SK-N-SH (cell line): ENCODE data around the gene ARMC3. TPM values are rescaled to one million over a fixed set of nuclear protein-coding genes. Genes with fewer than 3 reads are reported as not detected.

ENCODE experiments used
- CTCF ChIA-PET: fragments of 300-600, 350-600 bp; formaldehyde crosslinking; extraction: SDS; loops from one replicate; lab custom pipeline; 2021; lab: Yijun Ruan, JAX
- POLR2A ChIA-PET: fragments of 350-600 bp; sonication (Branson Sonifier 250); formaldehyde crosslinking; extraction: SDS; loops from one replicate; lab custom pipeline; 2020; ENCODE audit warnings: antibody characterized with exemption, inconsistent platforms; lab: Yijun Ruan, JAX
- DNase-seq: peaks from one replicate; pipeline ENCODE4 v3.0.0; 2012
- H2AFZ ChIP-seq: fragments of 200-600 bp; sonication (generic); 2 replicates; pipeline ENCODE4 v1.8.1; 2016; ENCODE audit warnings: antibody characterized with exemption, mild to moderate bottlenecking, low read depth
- H3F3A ChIP-seq: fragments of 200-600 bp; sonication (generic); replicated peaks from 2 replicates; pipeline ENCODE3; 2016; ENCODE audit warnings: antibody characterized with exemption, mild to moderate bottlenecking; ENCODE audit not compliant: insufficient read depth
- H3K27ac ChIP-seq, 2 experiments: fragments of 200-500 bp in 1 of 2; fragments of 200-600 bp in 1 of 2; sonication (Bioruptor generic) in 1 of 2; sonication (generic), shearing (Covaris generic) in 1 of 2; 2 replicates each; pipeline versions ENCODE4 v1.5.1 to v1.6.1; 2014 to 2016; ENCODE audit warnings: low read depth in 2 of 2, inconsistent platforms in 1 of 2, low read length in 1 of 2, mild to moderate bottlenecking in 1 of 2, mixed read lengths in 1 of 2
- H3K27me3 ChIP-seq: fragments of 200-600 bp; sonication (generic), shearing (Covaris generic); 2 replicates; pipeline ENCODE4 v1.6.1; 2016; ENCODE audit warnings: mixed run types; ENCODE audit not compliant: insufficient read depth
- H3K36me3 ChIP-seq, 2 experiments: fragments of 200-500 bp in 1 of 2; fragments of 200-600 bp in 1 of 2; sonication (Bioruptor generic) in 1 of 2; sonication (generic) in 1 of 2; replicated peaks in 1 of 2; 2 replicates each; pipeline versions ENCODE3 to v1.5.1; 2014 to 2016; ENCODE audit warnings: low read length in 1 of 2, mild to moderate bottlenecking in 1 of 2; ENCODE audit not compliant: insufficient read depth in 2 of 2, control insufficient read depth in 1 of 2
- H3K4me1 ChIP-seq, 2 experiments: fragments of 200-500 bp in 1 of 2; fragments of 200-600 bp in 1 of 2; sonication (Bioruptor generic) in 1 of 2; sonication (generic), shearing (Covaris generic) in 1 of 2; 2 replicates each; pipeline versions ENCODE4 v1.5.1 to v1.6.1; 2014 to 2016; ENCODE audit warnings: low read depth in 1 of 2, low read length in 1 of 2, mixed run types in 1 of 2; ENCODE audit not compliant: insufficient read depth in 2 of 2, control insufficient read depth in 1 of 2
- H3K4me2 ChIP-seq: fragments of 200-600 bp; sonication (generic), shearing (Covaris generic); 2 replicates; pipeline ENCODE4 v1.6.1; 2017; ENCODE audit warnings: mixed run types
- H3K4me3 ChIP-seq, 2 experiments: fragments of 200-500 bp in 1 of 2; fragments of 200-600 bp in 1 of 2; sonication (Bioruptor generic) in 1 of 2; sonication (generic), shearing (Covaris generic) in 1 of 2; 2 replicates each; pipeline versions ENCODE4 v1.5.1 to v1.8.1; 2014 to 2016; ENCODE audit warnings: low read depth in 2 of 2, inconsistent platforms in 1 of 2, low read length in 1 of 2, mild to moderate bottlenecking in 1 of 2, mixed read lengths in 1 of 2, moderate library complexity in 1 of 2
- H3K79me2 ChIP-seq: fragments of 200-600 bp; sonication (generic); 2 replicates; pipeline ENCODE4 v1.8.1; 2017; ENCODE audit warnings: mild to moderate bottlenecking; ENCODE audit not compliant: insufficient read depth
- H3K9ac ChIP-seq: fragments of 200-600 bp; sonication (generic); 2 replicates; pipeline ENCODE4 v1.6.1; 2017; ENCODE audit warnings: mixed run types
- H3K9me2 ChIP-seq: fragments of 200-600 bp; sonication (generic); 2 replicates; pipeline ENCODE4 v1.6.1; 2017; ENCODE audit warnings: mixed run types
- H3K9me3 ChIP-seq: fragments of 200-600 bp; sonication (generic); 2 replicates; pipeline ENCODE4 v1.6.1; 2017; ENCODE audit warnings: mixed run types, mild to moderate bottlenecking, moderate library complexity
- H4K20me1 ChIP-seq: fragments of 200-600 bp; sonication (generic); 2 replicates; pipeline ENCODE4 v1.6.1; 2017; ENCODE audit warnings: mild to moderate bottlenecking, mixed run types; ENCODE audit not compliant: insufficient read depth
- EZH2phosphoT487 ChIP-seq: fragments of 200-600 bp; sonication (generic); IDR thresholded peaks from 2 replicates; pipeline ENCODE4 v1.6.1; 2017; ENCODE audit warnings: low read depth, mixed run types, mild to moderate bottlenecking, antibody characterized with exemption, moderate library complexity, borderline replicate concordance
- GATA2 ChIP-seq: sonication (generic); formaldehyde crosslinking; IDR thresholded peaks from 2 replicates; pipeline ENCODE4 v1.5.0; 2020; ENCODE audit warnings: mild to moderate bottlenecking, missing genetic modification reagents
- IRF3 ChIP-seq: fragments of 150-350 bp; IDR thresholded peaks from 2 replicates; pipeline ENCODE4 v1.6.1; 2016; ENCODE audit warnings: mild to moderate bottlenecking, low read depth, low read length
- MEF2A ChIP-seq: IDR thresholded peaks from 2 replicates; pipeline ENCODE4 v1.4.0; 2012; ENCODE audit warnings: low read depth, borderline replicate concordance
- MXI1 ChIP-seq: IDR thresholded peaks from 2 replicates; pipeline ENCODE4 v1.6.1; 2012; ENCODE audit warnings: mild to moderate bottlenecking, low read depth, low read length, improper control_type of control experiment
- NRF1 ChIP-seq: IDR thresholded peaks from 2 replicates; pipeline ENCODE4 v1.6.1; 2012; ENCODE audit warnings: low read depth, mild to moderate bottlenecking, low read length
- POLR2AphosphoS5 ChIP-seq: IDR thresholded peaks from 2 replicates; pipeline ENCODE4 v1.6.1; 2012; ENCODE audit warnings: low read depth, low read length
- RXRA ChIP-seq: IDR thresholded peaks from 2 replicates; pipeline ENCODE4 v1.4.0; 2012; ENCODE audit warnings: low read depth, mild to moderate bottlenecking, borderline replicate concordance
- SMC3 ChIP-seq: IDR thresholded peaks from 2 replicates; pipeline ENCODE4 v1.6.1; 2012; ENCODE audit warnings: low read depth, low read length, improper control_type of control experiment
- TAF1 ChIP-seq: IDR thresholded peaks from 2 replicates; pipeline ENCODE4 v1.6.1; 2012; ENCODE audit warnings: low read depth, mild to moderate bottlenecking, low read length, moderate library complexity, borderline replicate concordance
- USF2 ChIP-seq: fragments of 150-350 bp; IDR thresholded peaks from 2 replicates; pipeline ENCODE4 v1.6.1; 2017; ENCODE audit warnings: antibody characterized with exemption, low read length, low read depth, borderline replicate concordance
- ZBTB33 ChIP-seq: IDR thresholded peaks from 2 replicates; pipeline ENCODE4 v1.4.0; 2012; ENCODE audit warnings: low read depth, borderline replicate concordance
- WGBS: methylation state at CpG from one replicate; pipeline ENCODE4 v1.1.6; 2017; ENCODE audit warnings: low lambda C conversion rate; 5-methylcytosine and 5-hydroxymethylcytosine counted together
- polyA plus RNA-seq, 3 experiments: library from polyadenylated mRNA; depleted of rRNA; stranded (reverse); fragments of >200 nt; gene quantifications; 2 replicates each; pipeline ENCODE4 v1.2.3, GENCODE V29; 2012

ARMC3 gene
- polyA plus RNA-seq, 1 of the 3 experiments (the other 2 are of a cell fraction) = not detected

- ChIA-PET POLR2A (no interaction called here), CTCF (interaction anchor here (1.2 to 5.5 kb wide), 12 partner anchors 12 to 998 kb away, joined by 3 to 43 read pairs (median 6); no protein-coding TSS in a partner anchor)
- Histone ChIP-seq H3K9me2 (no peaks in the 10 kb centered on the region), H3K36me3 (no peaks in the 10 kb centered on the region), H3F3A (no peaks in the 10 kb centered on the region), H4K20me1 (no peaks in the 10 kb centered on the region), H3K4me2 (no peak overlapping the region), H3K9me3 (no peaks in the 10 kb centered on the region), H3K4me1 (no peaks in the 10 kb centered on the region; a peak in 1 of 4 replicates), H3K79me2 (no peaks in the 10 kb centered on the region), H3K9ac (no peak overlapping the region), H3K27me3 (no peaks in the 10 kb centered on the region; the same call in 1 of the 2 replicates), H2AFZ (no peak overlapping the region), H3K4me3 (no peak overlapping the region), H3K27ac (no peak overlapping the region)
- TF ChIP-seq EZH2phosphoT487 (no peak), IRF3 (no peak), POLR2AphosphoS5 (no peak), ZBTB33 (no peak), RXRA (no peak), MEF2A (no peak), NRF1 (no peak), MXI1 (no peak), USF2 (no peak), GATA2 (CRISPR knock-in tag) (no peak), TAF1 (no peak)
- 84% methylated on average over 4 of the region's 4 CpGs for WGBS
- no peak for DNase-seq
These were observed 62.6 kb downstream of the ARMC3 start for GRCh38 chr10:22990443-22990842.

- DNase-seq = no peak
- TF ChIP-seq SMC3 = no peak
- TF ChIP-seq, all 33 proteins: peak for 0
- 60% methylated on average over 5 of the region's 5 CpGs for WGBS
- CTCF ChIA-PET = interaction anchor here (1.4 to 1.8 kb wide), 2 partner anchors 9 to 982 kb away, joined by 3 to 8 read pairs; no protein-coding TSS in a partner anchor
- Histone ChIP-seq H3K36me3 (no peaks in the 10 kb centered on the region), H4K20me1 (no peaks in the 10 kb centered on the region), H3K4me3 (no peak overlapping the region), H3K79me2 (no peaks in the 10 kb centered on the region), H2AFZ (no peak overlapping the region), H3K9me3 (no peaks in the 10 kb centered on the region), H3K9ac (no peak overlapping the region), H3K27me3 (no peaks in the 10 kb centered on the region; the same call in 1 of the 2 replicates), H3K9me2 (no peaks in the 10 kb centered on the region), H3K4me2 (no peak overlapping the region), H3K4me1 (no peaks in the 10 kb centered on the region; a peak in 2 of 4 replicates), H3K27ac (no peak overlapping the region), H3F3A (no peaks in the 10 kb centered on the region)
- POLR2A ChIA-PET = no interaction called here
These were observed 64.2 kb downstream of the ARMC3 start for GRCh38 chr10:22992075-22992474.
